Natural killer cell (primary cell): Measurements from ENCODE around the gene FOXJ2. TPM values are rescaled to one million over a fixed set of nuclear protein-coding genes. Genes with fewer than 3 reads are reported as not detected.
"Not testable (repeated sequence)": the region's sequence is repeated elsewhere in the genome, so short reads cannot be mapped to it uniquely, and the experiment has no call there.

Experiments
- ATAC-seq, 3 donors: fragments of 150-1000 bp in 2 of 3; fragments of 200-7000 bp in 1 of 3; cut with Tn5 transposase; 1 replicate in 1 of 3; 2 replicates in 2 of 3; pipeline ENCODE4 v1.10.0; 2021; ENCODE audit warnings: mild to moderate bottlenecking in 2 of 3, moderate library complexity in 2 of 3
- DNase-seq, 2 donors: peaks; one replicate each; pipeline versions ENCODE4 v3.0.0 to v3.0.0-alpha.2; 2013 to 2021; ENCODE audit warnings: mixed read lengths in 1 of 2
- H3K27ac ChIP-seq: one replicate; pipeline ENCODE4 v1.5.1; 2013; ENCODE audit warnings: mild to moderate bottlenecking, low read length
- H3K27me3 ChIP-seq: one replicate; pipeline ENCODE4 v1.6.1; 2013; ENCODE audit warnings: low read length; ENCODE audit not compliant: control insufficient read depth, insufficient read depth
- H3K36me3 ChIP-seq: one replicate; pipeline ENCODE4 v1.6.1; 2013; ENCODE audit warnings: low read length; ENCODE audit not compliant: control insufficient read depth, insufficient read depth
- H3K4me1 ChIP-seq: one replicate; pipeline ENCODE4 v1.6.1; 2013; ENCODE audit warnings: low read length; ENCODE audit not compliant: control insufficient read depth, insufficient read depth
- H3K4me3 ChIP-seq: one replicate; pipeline ENCODE4 v1.5.1; 2013; ENCODE audit warnings: low read length
- H3K9me3 ChIP-seq: one replicate; pipeline ENCODE4 v1.6.1; 2013; ENCODE audit warnings: low read length; ENCODE audit not compliant: control insufficient read depth, insufficient read depth
- H3K27ac Mint-ChIP-seq, 2 donors: one replicate each; pipeline ENCODE4 v1.8.0; 2022; ENCODE audit warnings: mild to moderate bottlenecking in 2 of 2, mixed read lengths in 2 of 2, moderate library complexity in 1 of 2
- H3K27me3 Mint-ChIP-seq, 2 donors: one replicate each; pipeline ENCODE4 v1.8.0; 2022; ENCODE audit warnings: low read depth in 2 of 2, mixed read lengths in 2 of 2
- H3K36me3 Mint-ChIP-seq: one replicate; pipeline ENCODE4 v1.8.0; 2022; ENCODE audit warnings: mixed read lengths
- H3K4me1 Mint-ChIP-seq, 2 donors: one replicate each; pipeline ENCODE4 v1.8.0; 2022; ENCODE audit warnings: mixed read lengths in 2 of 2
- H3K4me3 Mint-ChIP-seq: one replicate; pipeline ENCODE4 v1.8.0; 2022; ENCODE audit warnings: mild to moderate bottlenecking, moderate library complexity, mixed read lengths
- H3K9me3 Mint-ChIP-seq, 2 donors: one replicate each; pipeline ENCODE4 v1.8.0; 2022; ENCODE audit warnings: mixed read lengths in 2 of 2
- CTCF ChIP-seq: fragments of 200-600 bp; IDR thresholded peaks from one replicate; pipeline ENCODE4 v1.8.0; 2022; ENCODE audit warnings: antibody characterized with exemption
- WGBS: methylation state at CpG from one replicate; pipeline ENCODE4 v1.1.7; 2013; ENCODE audit warnings: missing lambda C conversion rate; ENCODE audit not compliant: insufficient coverage; 5-methylcytosine and 5-hydroxymethylcytosine counted together
- intact Hi-C: fragments of 100-400 bp; cut with micrococcal nuclease; formaldehyde crosslinking; loops from one replicate; pipeline ENCODE4 v1.14.2; 2022
- total RNA-seq, 4 donors: library from RNA; stranded (reverse); fragments of 120-200 nt in 1 of 4; gene quantifications; one replicate each; pipeline versions ENCODE4 v1.2.3 to v1.2.4, GENCODE V29; 2013 to 2022

The FOXJ2 gene
- total RNA-seq, 3 donors from 2014 or later (not counting 1 experiment from before 2014, with no cell fraction given): 27.8 to 28.5 (median 28.4) TPM

- Histone ChIP-seq H3K4me1 (peaks cover 14% of the 10 kb centered on the region), H3K9me3 (no peaks in the 10 kb centered on the region), H3K4me3 (no peak overlapping the region), H3K27ac (peak overlapping the region; percentile 17), H3K36me3 (no peaks in the 10 kb centered on the region), H3K27me3 (no peaks in the 10 kb centered on the region)
- Mint-ChIP-seq H3K27ac (peak overlapping the region; percentile 35 to 96), H3K4me3 (peak overlapping the region; percentile 14), H3K9me3 (no peaks in the 10 kb centered on the region), H3K27me3 (peaks cover 0 to 2% of the 10 kb centered on the region in 2 donors), H3K4me1 (peaks cover 30% of the 10 kb centered on the region in 2 donors), H3K36me3 (no peaks in the 10 kb centered on the region)
- TF ChIP-seq CTCF: no peak
- intact Hi-C loops: no loop called here
- ATAC-seq (no peak), DNase-seq (peak in 1 of 2 donors; percentile 32)
Observed at GRCh38 chr12:8080120-8080519, 47.6 kb downstream of the FOXJ2 start.

GRCh38 chr12:8081251-8081920 lies 48.9 kb downstream of the FOXJ2 start:
- Histone ChIP-seq H3K27ac (peak overlapping the region; percentile 89), H3K4me1 (peaks cover 14% of the 10 kb centered on the region), H3K36me3 (no peaks in the 10 kb centered on the region), H3K4me3 (peak overlapping the region; percentile 71), H3K27me3 (no peaks in the 10 kb centered on the region), H3K9me3 (no peaks in the 10 kb centered on the region)
- DNase-seq: peak in 1 of 2 donors; percentile 63
- TF ChIP-seq CTCF: no peak
- 2% methylated on average over 15 of the region's 15 CpGs for WGBS
- intact Hi-C loops: no loop called here
- no peaks in the 10 kb centered on the region for H3K9me3 Mint-ChIP-seq
- no peaks in the 10 kb centered on the region for H3K36me3 Mint-ChIP-seq
- no peak for ATAC-seq
- peak overlapping the region; percentile 98 for H3K4me3 Mint-ChIP-seq
- H3K4me1 Mint-ChIP-seq: peaks cover 30 to 34% of the 10 kb centered on the region in 2 donors
- H3K27me3 Mint-ChIP-seq: no peaks in the 10 kb centered on the region
- H3K27ac Mint-ChIP-seq: peak overlapping the region; percentile 96 to 97

GRCh38 chr12:8082808-8083100 lies 50.2 kb downstream of the FOXJ2 start:
- Histone ChIP-seq H3K36me3 (no peaks in the 10 kb centered on the region), H3K9me3 (no peaks in the 10 kb centered on the region), H3K4me3 (peak overlapping the region; percentile 71), H3K4me1 (peaks cover 23% of the 10 kb centered on the region), H3K27ac (peak overlapping the region; percentile 89), H3K27me3 (no peaks in the 10 kb centered on the region)
- no peaks in the 10 kb centered on the region for H3K27me3 Mint-ChIP-seq
- no peak for ATAC-seq
- intact Hi-C loops: loop anchor here (1.0 kb wide), 3 partner anchors 16 to 56 kb away; partner anchors contain the start of gene C3AR1
- peak overlapping the region; percentile 98 for H3K4me3 Mint-ChIP-seq
- H3K4me1 Mint-ChIP-seq: peaks cover 32 to 37% of the 10 kb centered on the region in 2 donors
- H3K27ac Mint-ChIP-seq: peak overlapping the region; percentile 96 to 97
- H3K36me3 Mint-ChIP-seq: no peaks in the 10 kb centered on the region
- TF ChIP-seq CTCF: no peak
- WGBS: 3% methylated on average over 3 of the region's 4 CpGs
- no peak for DNase-seq
- no peaks in the 10 kb centered on the region for H3K9me3 Mint-ChIP-seq

- H3K36me3 ChIP-seq, H3K9me3 ChIP-seq, H3K9me3 Mint-ChIP-seq, intact Hi-C loops, H3K36me3 Mint-ChIP-seq, H3K27me3 Mint-ChIP-seq, H3K27me3 ChIP-seq, H3K4me3 ChIP-seq, ATAC-seq, H3K27ac ChIP-seq: not testable (repeated sequence)
- Mint-ChIP-seq H3K4me1 (peaks cover 46 to 51% of the 10 kb centered on the region in 2 donors), H3K27ac (peak overlapping the region; percentile 96 to 97), H3K4me3 (peak overlapping the region; percentile 78)
- 100% methylated on average over 1 of the region's 3 CpGs for WGBS
- H3K4me1 ChIP-seq: peaks cover 34% of the 10 kb centered on the region
- DNase-seq: peak in 1 of 2 donors; percentile 27
Observed at GRCh38 chr12:8084351-8084750, 51.8 kb downstream of the FOXJ2 start.
